ENCODE measurements around the gene PDCD10.

Gene PDCD10

GRCh38 chr3:167743799-167744198 is 9.1 kb upstream of the PDCD10 start:
- Histone ChIP-seq H3K36me3 (ENCODE audit: insufficient read depth, low read length) (no peaks in the 10 kb centered on the region), H3K9me3 (ENCODE audit: low read length) (no peaks in the 10 kb centered on the region), H3K4me1 (ENCODE audit: insufficient read depth, low read length) (no peaks in the 10 kb centered on the region), H3K4me3 (ENCODE audit: low read length) (no peak overlapping the region), H3K27me3 (ENCODE audit: insufficient read depth, low read length) (no peaks in the 10 kb centered on the region), H2AFZ (ENCODE audit: low read depth, low read length) (no peak overlapping the region)

GRCh38 chr3:167742338-167742737 is 7.6 kb upstream of the PDCD10 start:
- Histone ChIP-seq H3K9me3 (ENCODE audit: low read length) (no peaks in the 10 kb centered on the region), H3K4me3 (ENCODE audit: low read length) (no peak overlapping the region), H3K4me1 (ENCODE audit: insufficient read depth, low read length) (no peaks in the 10 kb centered on the region), H3K36me3 (ENCODE audit: insufficient read depth, low read length) (no peaks in the 10 kb centered on the region), H3K27me3 (ENCODE audit: insufficient read depth, low read length) (no peaks in the 10 kb centered on the region), H2AFZ (ENCODE audit: low read depth, low read length) (no peak overlapping the region)

DNA sequence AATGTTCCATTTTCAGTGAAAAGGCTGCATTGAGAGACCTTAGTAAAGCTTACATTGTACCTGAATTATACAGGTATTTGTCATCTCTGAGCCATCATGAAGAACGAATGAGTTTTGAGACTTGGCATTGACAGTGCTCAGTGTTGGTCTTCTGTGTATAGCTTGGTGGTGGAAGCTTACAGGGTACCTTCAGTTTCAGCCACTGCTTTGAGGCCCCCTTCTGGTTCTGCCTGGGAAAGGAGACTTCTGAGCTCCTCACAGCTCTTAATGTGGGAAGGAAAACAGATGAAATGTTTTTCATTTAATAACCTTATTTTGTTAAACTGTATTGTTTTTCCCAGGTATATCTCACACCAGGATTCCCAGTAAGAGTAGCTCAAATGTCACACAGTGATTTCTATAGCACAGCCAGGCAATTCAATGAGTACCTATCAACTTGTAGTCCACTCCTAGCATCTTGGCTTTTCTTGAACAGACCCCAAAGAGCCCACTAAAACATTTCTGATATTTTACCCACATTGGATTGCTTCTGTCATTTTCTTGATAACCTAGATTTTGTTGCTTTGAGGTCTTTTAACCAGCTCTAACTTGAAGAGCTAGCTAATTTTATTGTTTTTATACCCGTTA is 6.4 kb upstream of the PDCD10 start:
- Histone ChIP-seq H3K4me3 (ENCODE audit: low read length) (no peak overlapping the region), H2AFZ (ENCODE audit: low read depth, low read length) (no peak overlapping the region), H3K36me3 (ENCODE audit: insufficient read depth, low read length) (no peaks in the 10 kb centered on the region), H3K9me3 (ENCODE audit: low read length) (no peaks in the 10 kb centered on the region), H3K4me1 (ENCODE audit: insufficient read depth, low read length) (peaks cover 4% of the 10 kb centered on the region), H3K27me3 (ENCODE audit: insufficient read depth, low read length) (no peaks in the 10 kb centered on the region)

DNA sequence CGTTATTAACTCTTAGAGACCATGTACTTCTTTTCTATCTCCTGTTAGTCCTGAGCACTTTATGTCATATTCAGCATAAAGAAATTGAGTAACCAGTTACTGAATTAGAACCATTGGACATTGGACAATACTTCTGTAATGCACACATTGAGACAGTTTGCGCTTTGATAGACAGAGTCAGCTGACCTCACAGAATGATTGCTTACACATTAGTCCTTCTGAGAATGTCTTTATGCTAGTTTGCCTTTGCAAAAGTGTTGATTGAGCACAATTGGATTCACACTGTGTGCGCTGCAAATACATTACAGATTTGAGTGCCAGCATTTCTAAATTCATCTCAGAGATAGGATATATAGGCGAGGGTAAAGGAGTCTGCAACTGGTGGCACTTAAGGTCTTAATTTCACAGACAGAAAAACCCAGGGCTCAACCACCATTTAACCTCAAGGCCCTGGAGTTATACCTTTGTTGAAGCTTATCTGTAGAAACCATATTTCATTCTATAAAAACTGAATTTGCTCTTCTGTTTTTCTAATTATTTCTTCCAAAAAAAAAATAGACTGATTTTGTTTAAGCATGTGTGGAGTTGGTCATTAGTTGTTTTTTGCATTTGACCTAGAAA is 4.6 kb upstream of the PDCD10 start:
- Histone ChIP-seq H3K27me3 (ENCODE audit: insufficient read depth, low read length) (no peaks in the 10 kb centered on the region), H3K36me3 (ENCODE audit: insufficient read depth, low read length) (no peaks in the 10 kb centered on the region), H2AFZ (ENCODE audit: low read depth, low read length) (no peak overlapping the region), H3K4me1 (ENCODE audit: insufficient read depth, low read length) (peaks cover 6% of the 10 kb centered on the region), H3K9me3 (ENCODE audit: low read length) (no peaks in the 10 kb centered on the region), H3K4me3 (ENCODE audit: low read length) (no peak overlapping the region)

GRCh38 chr3:167738037-167738436 is 3.3 kb upstream of the PDCD10 start:
- H3K27me3 ChIP-seq (ENCODE audit: insufficient read depth, low read length), result no peaks in the 10 kb centered on the region
- no peak overlapping the region for H3K4me3 ChIP-seq (ENCODE audit: low read length)

DNA sequence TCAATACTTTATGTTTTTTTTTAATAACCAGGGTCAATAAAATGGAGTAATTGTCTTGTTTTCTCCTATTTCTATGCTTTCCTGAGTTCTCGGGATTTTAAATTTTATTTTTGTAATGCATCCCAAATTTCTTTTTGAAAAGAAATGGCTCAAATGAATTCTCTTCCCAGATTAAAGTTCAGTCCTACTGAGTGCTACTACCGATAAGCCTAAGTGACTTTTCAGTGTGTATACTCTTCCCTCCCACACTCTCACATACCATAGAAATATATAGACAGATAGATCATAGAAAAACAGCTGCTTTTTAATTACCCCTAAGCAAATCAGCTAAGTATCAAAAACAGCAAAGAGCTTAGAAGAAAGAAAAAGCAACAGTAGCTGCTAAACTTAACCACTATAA is 2.3 kb upstream of the PDCD10 start:
- Histone ChIP-seq H3K4me3 (ENCODE audit: low read length) (no peak overlapping the region), H3K9me3 (ENCODE audit: low read length) (no peaks in the 10 kb centered on the region), H2AFZ (ENCODE audit: low read depth, low read length) (no peak overlapping the region), H3K4me1 (ENCODE audit: insufficient read depth, low read length) (peaks cover 21% of the 10 kb centered on the region), H3K36me3 (ENCODE audit: insufficient read depth, low read length) (no peaks in the 10 kb centered on the region), H3K27me3 (ENCODE audit: insufficient read depth, low read length) (no peaks in the 10 kb centered on the region)

More at GRCh38 chr3:167738037-167738436, 3.3 kb upstream of the PDCD10 start:
- Histone ChIP-seq H3K9me3 (ENCODE audit: low read length) (no peaks in the 10 kb centered on the region), H3K4me1 (ENCODE audit: insufficient read depth, low read length) (peaks cover 16% of the 10 kb centered on the region), H3K36me3 (ENCODE audit: insufficient read depth, low read length) (no peaks in the 10 kb centered on the region), H2AFZ (ENCODE audit: low read depth, low read length) (no peak overlapping the region)

DNA sequence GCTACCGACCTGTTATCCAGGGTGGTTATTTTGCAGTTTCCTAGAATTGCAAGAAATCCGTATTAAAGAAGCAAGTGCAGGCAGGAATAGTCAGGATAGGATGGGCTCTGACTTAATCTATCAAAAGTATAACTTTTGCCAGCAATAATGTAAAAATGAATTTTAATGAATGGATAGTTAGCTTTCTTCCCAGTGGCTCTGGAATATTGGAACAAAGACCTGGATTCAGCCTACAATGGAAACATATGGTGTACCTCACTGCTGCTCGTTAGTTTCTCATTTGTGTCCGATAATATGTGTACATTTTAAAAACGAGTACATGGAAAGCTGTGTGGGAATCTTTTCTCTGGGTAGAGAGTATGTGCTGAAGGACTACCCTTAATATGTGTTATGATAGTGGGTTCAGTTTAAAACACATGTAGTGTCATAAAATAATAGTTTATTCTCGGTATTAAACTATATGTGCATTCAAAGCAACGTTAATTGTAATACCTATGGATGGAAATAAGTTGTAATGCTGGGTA is 1.6 kb upstream of the PDCD10 start:
- peak overlapping the region; percentile 94 for H2AFZ ChIP-seq (ENCODE audit: low read depth, low read length)
- H3K4me1 ChIP-seq (ENCODE audit: insufficient read depth, low read length), result peaks cover 21% of the 10 kb centered on the region
- H3K27me3 ChIP-seq (ENCODE audit: insufficient read depth, low read length), result no peaks in the 10 kb centered on the region
- no peaks in the 10 kb centered on the region for H3K36me3 ChIP-seq (ENCODE audit: insufficient read depth, low read length)
- no peaks in the 10 kb centered on the region for H3K9me3 ChIP-seq (ENCODE audit: low read length)
- peak overlapping the region; percentile 83 for H3K4me3 ChIP-seq (ENCODE audit: low read length)

- H3K9me3 ChIP-seq (ENCODE audit: low read length), result no peaks in the 10 kb centered on the region
- peaks cover 21% of the 10 kb centered on the region for H3K4me1 ChIP-seq (ENCODE audit: insufficient read depth, low read length)
- H3K4me3 ChIP-seq (ENCODE audit: low read length), result peak within 1 kb of the TSS; percentile 83
- H2AFZ ChIP-seq (ENCODE audit: low read depth, low read length), result peak within 1 kb of the TSS; percentile 94
- H3K36me3 ChIP-seq (ENCODE audit: insufficient read depth, low read length), result no peaks in the 10 kb centered on the region
- H3K27me3 ChIP-seq (ENCODE audit: insufficient read depth, low read length), result no peaks in the 10 kb centered on the region
Observed at GRCh38 chr3:167735233-167736138, 794 bp upstream of the PDCD10 start, which contains the start of gene SERPINI1. Gene SERPINI1, plus strand, starts transcription at chr3:167735721. Its CDS starts 53,408 bp downstream, at chr3:167789129.

- Histone ChIP-seq H3K9me3 (ENCODE audit: low read length) (no peaks in the 10 kb centered on the region), H3K4me1 (ENCODE audit: insufficient read depth, low read length) (peaks cover 21% of the 10 kb centered on the region), H3K27me3 (ENCODE audit: insufficient read depth, low read length) (no peaks in the 10 kb centered on the region), H3K36me3 (ENCODE audit: insufficient read depth, low read length) (no peaks in the 10 kb centered on the region), H3K4me3 (ENCODE audit: low read length) (peak overlapping the region; percentile 83), H2AFZ (ENCODE audit: low read depth, low read length) (peak overlapping the region; percentile 94)
Observed at GRCh38 chr3:167733961-167734497, 663 bp downstream of the PDCD10 start.

DNA sequence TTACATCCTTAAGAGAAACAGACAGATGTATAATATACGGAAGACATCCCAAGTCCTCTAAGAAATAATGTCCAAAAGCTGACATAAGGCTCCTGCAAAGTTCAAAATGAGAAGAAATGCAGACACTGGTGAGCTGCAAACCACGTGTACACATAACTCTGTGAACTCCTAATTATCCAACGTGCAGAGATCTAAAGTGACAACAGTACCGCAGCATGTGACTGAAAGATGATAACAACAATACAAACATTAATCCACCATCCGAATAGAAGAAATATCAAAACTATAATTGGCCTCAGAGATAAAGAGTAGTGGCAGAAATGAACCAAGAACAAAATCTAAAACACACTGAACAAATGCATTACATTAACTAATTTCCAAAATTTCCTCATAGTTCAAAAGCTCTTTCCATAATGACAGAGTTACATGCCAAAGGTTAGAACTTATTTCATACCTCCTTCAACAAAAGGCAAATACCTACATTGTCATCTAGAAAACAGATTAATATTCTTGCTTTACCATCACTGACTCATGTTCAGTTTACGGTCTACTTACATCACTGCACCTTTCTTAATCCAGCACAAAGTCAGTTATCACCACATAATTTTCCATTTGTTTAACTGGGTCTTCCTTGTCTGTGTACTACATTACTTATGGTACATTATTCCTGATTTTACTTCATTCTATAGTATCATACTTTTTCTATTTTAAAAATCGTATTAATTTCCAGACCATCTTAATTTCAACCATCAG is 2.2 kb downstream of the PDCD10 start:
- H3K27me3 ChIP-seq (ENCODE audit: insufficient read depth, low read length), result no peaks in the 10 kb centered on the region
- peaks cover 21% of the 10 kb centered on the region for H3K4me1 ChIP-seq (ENCODE audit: insufficient read depth, low read length)
- H3K36me3 ChIP-seq (ENCODE audit: insufficient read depth, low read length), result no peaks in the 10 kb centered on the region
- no peaks in the 10 kb centered on the region for H3K9me3 ChIP-seq (ENCODE audit: low read length)
- no peak overlapping the region for H2AFZ ChIP-seq (ENCODE audit: low read depth, low read length)
- H3K4me3 ChIP-seq (ENCODE audit: low read length), result peak overlapping the region; percentile 83

DNA sequence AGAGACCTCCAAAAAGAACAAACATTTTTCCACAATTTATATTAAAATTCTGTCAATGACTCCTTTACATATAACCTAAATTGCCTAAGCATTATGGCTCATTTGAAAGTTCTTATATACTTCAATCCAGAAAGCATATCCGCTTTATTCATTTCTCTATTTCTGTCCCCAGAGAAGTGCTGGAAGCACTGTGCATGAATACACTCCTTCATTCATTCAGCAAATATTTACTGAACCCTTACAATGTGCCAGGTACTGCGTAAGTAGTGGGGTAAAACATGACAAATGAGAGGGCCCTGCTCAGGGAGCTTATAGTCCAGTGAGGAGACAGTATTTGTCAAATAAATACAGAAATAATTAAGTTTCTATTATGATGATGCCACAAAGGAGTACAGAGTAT is 3.3 kb downstream of the PDCD10 start:
- H3K4me3 ChIP-seq (ENCODE audit: low read length), result no peak overlapping the region
- no peaks in the 10 kb centered on the region for H3K36me3 ChIP-seq (ENCODE audit: insufficient read depth, low read length)
- no peaks in the 10 kb centered on the region for H3K9me3 ChIP-seq (ENCODE audit: low read length)
- H2AFZ ChIP-seq (ENCODE audit: low read depth, low read length), result no peak overlapping the region
- H3K27me3 ChIP-seq (ENCODE audit: insufficient read depth, low read length), result no peaks in the 10 kb centered on the region
- peaks cover 21% of the 10 kb centered on the region for H3K4me1 ChIP-seq (ENCODE audit: insufficient read depth, low read length)

DNA sequence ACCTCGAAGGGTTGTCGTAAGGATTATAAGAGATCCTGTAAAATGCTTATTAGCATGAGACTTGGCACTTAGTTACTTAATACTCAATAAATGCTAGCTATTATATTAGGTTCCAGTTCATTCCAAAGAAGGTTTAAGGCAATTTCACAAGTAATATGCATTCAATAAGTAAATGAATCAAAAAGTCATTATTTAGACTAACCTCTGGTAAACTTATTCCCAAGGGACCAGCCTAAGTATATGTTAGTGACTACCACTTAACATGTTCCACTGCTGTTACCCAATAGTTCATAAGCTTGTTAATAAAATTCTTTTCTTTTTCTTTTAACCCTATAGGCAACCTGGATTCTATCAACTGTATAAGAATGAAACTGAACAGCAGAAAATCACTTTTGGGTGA is 5.1 kb downstream of the PDCD10 start:
- Histone ChIP-seq H2AFZ (ENCODE audit: low read depth, low read length) (no peak overlapping the region), H3K4me3 (ENCODE audit: low read length) (no peak overlapping the region), H3K27me3 (ENCODE audit: insufficient read depth, low read length) (no peaks in the 10 kb centered on the region), H3K9me3 (ENCODE audit: low read length) (no peaks in the 10 kb centered on the region), H3K36me3 (ENCODE audit: insufficient read depth, low read length) (no peaks in the 10 kb centered on the region), H3K4me1 (ENCODE audit: insufficient read depth, low read length) (peaks cover 15% of the 10 kb centered on the region)
